Ovary (tissue), 9 donors: ENCODE data around the gene ATP13A1. TPM values are rescaled to one million over a fixed set of nuclear protein-coding genes. Genes with fewer than 3 reads are reported as not detected.

Source experiments
- DNase-seq, 5 donors: peaks; one replicate each; pipeline ENCODE4 v3.0.0-alpha.2; 2019 to 2020
- H3K27ac ChIP-seq, 2 donors: fragments of 200-600 bp; one replicate each; pipeline versions ENCODE4 v1.5.1 to v1.8.0; 2019 to 2022
- H3K27me3 ChIP-seq: fragments of 200-600 bp; one replicate; pipeline ENCODE4 v1.8.0; 2022
- H3K36me3 ChIP-seq: fragments of 200-600 bp; sonication (generic); one replicate; pipeline ENCODE4 v1.5.1; 2019
- H3K4me1 ChIP-seq: one replicate; pipeline ENCODE4 v1.8.1; 2013; ENCODE audit warnings: mild to moderate bottlenecking, moderate library complexity; ENCODE audit not compliant: insufficient read depth
- H3K4me3 ChIP-seq: fragments of 200-600 bp; sonication (generic); one replicate; pipeline ENCODE4 v1.5.1; 2017
- H3K9me3 ChIP-seq, 2 donors: fragments of 200-600 bp in 1 of 2; sonication (generic) in 1 of 2; one replicate each; pipeline versions ENCODE4 v1.5.1 to v1.8.1; 2013 to 2019; ENCODE audit warnings: mild to moderate bottlenecking in 1 of 2, moderate library complexity in 1 of 2
- CTCF ChIP-seq, 3 donors: fragments of 450-650 bp in 2 of 3; fragments of 200-600 bp in 1 of 3; IDR thresholded peaks; one replicate each; pipeline versions ENCODE4 v1.5.1 to v1.8.0; 2016 to 2022; ENCODE audit warnings: antibody characterized with exemption in 3 of 3, mild to moderate bottlenecking in 1 of 3
- EP300 ChIP-seq: sonication (generic); formaldehyde crosslinking; IDR thresholded peaks from one replicate; pipeline ENCODE4 v1.6.1; 2017; ENCODE audit warnings: antibody characterized with exemption
- POLR2A ChIP-seq: fragments of 450-650 bp; IDR thresholded peaks from one replicate; pipeline ENCODE4 v1.6.1; 2017; ENCODE audit warnings: antibody characterized with exemption, mild to moderate bottlenecking, moderate library complexity
- WGBS, 3 donors: extraction: QIAGEN DNeasy Blood & Tissue Kit in 1 of 3; methylation state at CpG; one replicate each; pipeline versions ENCODE4 v1.1.5 to v1.1.7; 2013 to 2017; 5-methylcytosine and 5-hydroxymethylcytosine counted together
- intact Hi-C, 4 donors: fragments of 100-400 bp; cut with DNase I; formaldehyde crosslinking; loops; one replicate each; pipeline versions ENCODE4 v1.11.0 to v1.15.1; 2022 to 2023
- polyA plus RNA-seq, 2 donors: library from polyadenylated mRNA; stranded (reverse); fragments of 200-250 nt in 1 of 2; fragments of 350-450 nt in 1 of 2; fragmentation: Illumina TruSeq in 1 of 2; extraction: RNeasy Lipid Tissue Mini Kit (QIAGEN cat#74804) in 1 of 2; gene quantifications; one replicate each; pipeline ENCODE4 v1.2.3, GENCODE V29; 2013 to 2014
- total RNA-seq, 7 donors: library from RNA; depleted of rRNA in 2 of 7; stranded (reverse); fragments of >200 nt in 2 of 7; fragmentation: NEBNext Ultra II Directional in 3 of 7; extraction: Animal tissue kit (Norgen Biotek cat#: 25700) in 3 of 7; gene quantifications; one replicate each; pipeline versions ENCODE4 v1.1.0 to v1.2.4, GENCODE V29; 2016 to 2023
- donor health status: DM: no; HTN: no; CAD: no; lungs with moderate emphysema.
- donor health status: DM: no; HTN: no; CAD: no.
- donor health status: Bipolar disorder and iron deficiency.
- donor health status: DM: yes; HTN: yes; CAD: no.
- donor health status: DM: no; HTN: no; CAD: no.
- donor health status: DM: yes; HTN: yes; CAD: no.

Gene ATP13A1
- total and polyA plus RNA-seq, 9 donors: 24.9 to 407 (median 58.0) TPM

GRCh38 chr19:19653597-19654147 lies 9.8 kb downstream of the ATP13A1 start:
- Histone ChIP-seq H3K36me3 (no peaks in the 10 kb centered on the region), H3K27ac (no peak overlapping the region), H3K4me1 (no peaks in the 10 kb centered on the region), H3K27me3 (no peaks in the 10 kb centered on the region), H3K4me3 (no peak overlapping the region), H3K9me3 (no peaks in the 10 kb centered on the region)
- TF ChIP-seq POLR2A (no peak), CTCF (IDR thresholded peaks at IDR 0.05) (no peak), EP300 (no peak)
- DNase-seq: no peak
- intact Hi-C loops: no loop called here
- 92 to 93% (median 92%) methylated on average over 23 of the region's 23 CpGs for WGBS, 3 donors

- H3K27ac ChIP-seq: no peak overlapping the region
- H3K4me3 ChIP-seq: no peak overlapping the region
- H3K4me1 ChIP-seq: no peaks in the 10 kb centered on the region
- DNase-seq: no peak
- intact Hi-C loops: no loop called here
- TF ChIP-seq EP300: no peak
- no peak for TF ChIP-seq CTCF (IDR thresholded peaks at IDR 0.05)
- no peak for TF ChIP-seq POLR2A
- WGBS, 3 donors: 87 to 93% (median 88%) methylated on average over 24 of the region's 24 CpGs
- H3K27me3 ChIP-seq: no peaks in the 10 kb centered on the region
- H3K36me3 ChIP-seq: no peaks in the 10 kb centered on the region
- H3K9me3 ChIP-seq: no peaks in the 10 kb centered on the region
These were observed 10.8 kb downstream of the ATP13A1 start for GRCh38 chr19:19652482-19653295.

DNA sequence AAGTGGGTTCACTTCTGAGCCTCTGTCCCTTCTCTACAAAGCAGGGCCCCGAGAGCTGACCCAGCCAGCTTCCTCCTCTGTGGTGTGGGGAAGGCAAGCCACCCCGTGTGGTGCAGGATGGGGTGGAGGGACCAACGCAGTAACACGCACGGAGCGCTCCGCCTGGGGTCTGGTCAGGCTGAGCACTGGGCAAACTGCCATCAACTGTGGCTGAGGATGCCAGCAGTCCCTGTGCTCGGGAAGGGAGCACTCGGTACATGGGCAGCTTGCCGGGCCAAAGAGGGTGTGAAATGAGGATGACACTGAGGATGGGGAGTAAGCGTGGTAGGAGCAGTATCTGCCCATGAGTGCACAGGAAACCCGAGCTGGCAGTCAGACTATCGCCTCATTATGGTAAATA lies 12.4 kb downstream of the ATP13A1 start:
- WGBS, 3 donors: 57 to 70% (median 58%) methylated on average over 13 of the region's 13 CpGs

GRCh38 chr19:19650331-19650730 lies 13.1 kb downstream of the ATP13A1 start:
- WGBS, 3 donors: 87 to 95% (median 94%) methylated on average over 9 of the region's 9 CpGs
- Histone ChIP-seq H3K27ac (no peak overlapping the region), H3K9me3 (no peaks in the 10 kb centered on the region), H3K27me3 (no peaks in the 10 kb centered on the region), H3K4me3 (no peak overlapping the region), H3K36me3 (no peaks in the 10 kb centered on the region), H3K4me1 (no peaks in the 10 kb centered on the region)
- DNase-seq: no peak
- intact Hi-C loops: no loop called here
- TF ChIP-seq POLR2A: no peak
- no peak for TF ChIP-seq CTCF (IDR thresholded peaks at IDR 0.05)
- no peak for TF ChIP-seq EP300

More for the DNA sequence above, 12.4 kb downstream of the ATP13A1 start:
- no peak for DNase-seq
- intact Hi-C loops: no loop called here
- Histone ChIP-seq H3K36me3 (no peaks in the 10 kb centered on the region), H3K9me3 (no peaks in the 10 kb centered on the region), H3K4me1 (no peaks in the 10 kb centered on the region), H3K4me3 (no peak overlapping the region), H3K27me3 (no peaks in the 10 kb centered on the region), H3K27ac (no peak overlapping the region)
- no peak for TF ChIP-seq CTCF (IDR thresholded peaks at IDR 0.05)
